SK-N-DZ (cell line): ENCODE data around the gene SPC25. TPM values are rescaled to one million over a fixed set of nuclear protein-coding genes. Genes with fewer than 3 reads are reported as not detected.
A peak's percentile ranks its signal among the peaks of the same experiment; 100 is the strongest.
"Not testable (repeated sequence)": the region's sequence is repeated elsewhere in the genome, so short reads cannot be mapped to it uniquely, and the experiment has no call there.

ENCODE experiments used
- DNase-seq: peaks from one replicate; pipeline ENCODE4 v3.0.0-alpha.2; 2015; ENCODE audit warnings: low spot score
- polyA plus RNA-seq, 2 experiments: library from polyadenylated mRNA; depleted of rRNA; stranded (reverse); fragments of >200 nt; gene quantifications; 2 replicates each; pipeline ENCODE4 v1.2.3, GENCODE V29; 2014

Gene SPC25, protein sequence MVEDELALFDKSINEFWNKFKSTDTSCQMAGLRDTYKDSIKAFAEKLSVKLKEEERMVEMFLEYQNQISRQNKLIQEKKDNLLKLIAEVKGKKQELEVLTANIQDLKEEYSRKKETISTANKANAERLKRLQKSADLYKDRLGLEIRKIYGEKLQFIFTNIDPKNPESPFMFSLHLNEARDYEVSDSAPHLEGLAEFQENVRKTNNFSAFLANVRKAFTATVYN
- polyA plus RNA-seq (2014; cell fraction: cytosol; rRNA removed) = 45.9 and 47.8 TPM in 2 replicates
- polyA plus RNA-seq (2014; cell fraction: nucleus; rRNA removed) = 19.4 and 26.6 TPM in 2 replicates

DNA sequence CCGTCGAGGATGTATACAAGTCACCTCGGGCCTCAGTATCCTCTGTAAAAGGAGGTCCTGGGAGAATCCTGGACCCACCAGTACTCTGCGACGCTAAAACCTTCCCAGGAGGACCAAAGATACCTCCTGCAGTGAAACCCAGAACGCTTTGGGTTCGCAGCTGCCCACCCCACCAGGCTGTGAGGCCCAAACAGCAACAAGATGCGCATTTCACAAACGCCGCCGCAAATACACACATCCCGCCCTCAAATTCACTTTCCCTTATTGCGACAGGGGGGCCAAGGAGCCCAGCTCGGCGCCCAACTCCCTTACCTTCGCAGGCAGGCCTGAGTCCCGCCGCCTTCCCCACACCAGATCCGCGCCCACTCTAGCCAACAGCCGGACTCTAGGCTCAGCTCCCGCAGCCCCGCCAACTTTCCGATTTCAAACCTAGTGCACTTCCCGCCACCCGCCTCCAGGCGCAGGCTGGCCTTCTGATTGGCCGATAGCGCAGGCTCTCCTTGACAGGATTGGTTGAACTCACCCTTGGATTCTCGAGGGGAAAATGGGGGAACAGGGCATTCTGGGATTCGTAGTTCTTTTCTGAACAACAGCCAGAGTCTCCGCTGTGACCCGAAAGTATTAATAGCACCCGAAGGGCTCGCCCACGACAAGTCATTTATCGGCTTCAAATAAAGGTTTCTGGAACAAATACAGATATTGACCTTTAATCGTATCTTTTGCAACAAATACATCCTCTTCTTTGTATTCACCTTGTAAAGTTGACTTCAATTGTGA, at the start of gene SPC25:
TSS of gene SPC25 (minus strand) at position 425 of the 777 bp plus-strand sequence. CDS start 911 bp downstream, outside the sequence.
- DNase-seq = peak; percentile 96

DNA sequence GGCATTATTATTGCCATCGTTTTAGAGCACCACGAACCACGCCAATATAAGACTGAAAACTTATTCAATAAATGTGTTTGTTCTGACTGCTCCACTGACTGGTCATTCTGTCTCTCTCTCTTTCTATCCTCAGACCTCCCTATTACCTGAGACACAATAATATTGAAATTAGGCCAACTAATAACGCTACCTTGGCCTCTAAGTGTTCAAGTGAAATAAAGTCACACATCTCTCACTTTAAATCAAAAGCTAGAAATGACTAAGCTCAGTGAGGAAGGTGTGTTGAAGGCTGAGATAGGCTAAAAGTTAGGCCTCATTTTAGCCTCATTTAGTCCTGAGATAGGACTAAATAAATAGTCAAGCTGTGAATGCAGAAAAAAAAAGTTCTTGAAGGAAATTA, 49.7 kb upstream of the SPC25 start:
- no peak for DNase-seq

DNA sequence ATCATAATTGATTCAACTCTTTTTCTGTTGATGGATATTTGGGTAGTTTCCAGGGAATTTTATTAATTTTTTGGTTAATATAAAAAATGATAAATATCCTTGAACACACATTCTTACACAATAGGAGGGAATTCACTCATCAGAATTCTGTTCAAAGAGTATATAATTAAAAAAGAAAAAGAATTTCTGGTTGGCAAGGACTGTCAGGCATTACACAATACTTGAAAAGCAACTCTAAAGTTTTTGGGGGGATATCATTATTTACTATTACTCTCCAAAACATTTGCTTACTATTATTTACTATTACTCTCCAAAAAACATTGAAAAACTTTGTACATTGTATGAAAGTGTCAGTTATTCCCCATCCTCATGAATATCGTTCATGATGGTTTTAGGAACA, 48.8 kb upstream of the SPC25 start:
- DNase-seq = no peak

DNA sequence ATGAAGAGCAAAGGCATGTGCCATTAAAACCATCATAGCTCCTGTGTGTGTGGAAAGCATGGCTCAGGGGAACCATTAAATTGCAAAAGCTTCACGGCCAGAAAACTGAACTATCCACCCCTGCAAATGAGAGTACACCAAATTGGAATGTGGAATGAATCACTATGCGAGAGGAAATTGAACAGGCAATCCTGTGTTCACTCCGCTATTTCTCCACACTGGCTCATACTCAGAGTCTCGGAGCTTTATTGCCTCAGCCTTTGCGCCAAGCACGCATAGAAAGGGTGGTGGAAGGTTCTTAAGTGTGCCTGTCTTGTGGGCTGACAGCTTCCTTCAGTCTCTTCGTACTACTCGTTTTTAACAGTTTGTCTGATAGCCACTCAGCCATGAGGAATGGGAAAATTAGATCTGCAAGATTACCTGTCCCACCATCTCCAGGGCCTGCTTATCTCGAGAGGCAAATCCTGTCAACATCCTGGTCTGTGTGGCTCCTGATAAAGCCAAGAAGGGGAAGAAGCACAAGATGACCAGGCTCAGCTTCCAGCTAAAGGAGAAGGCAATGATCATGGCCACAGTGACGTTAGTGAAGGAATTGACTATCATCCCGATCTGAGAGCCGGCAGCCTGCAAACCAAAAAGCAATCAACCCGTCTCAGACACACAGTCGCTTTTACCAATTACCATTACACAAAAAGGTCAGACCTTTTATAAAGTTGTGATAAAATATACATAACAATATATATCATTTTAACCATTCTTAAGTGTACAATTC, 45.8 kb upstream of the SPC25 start:
- DNase-seq = peak; percentile 75

DNA sequence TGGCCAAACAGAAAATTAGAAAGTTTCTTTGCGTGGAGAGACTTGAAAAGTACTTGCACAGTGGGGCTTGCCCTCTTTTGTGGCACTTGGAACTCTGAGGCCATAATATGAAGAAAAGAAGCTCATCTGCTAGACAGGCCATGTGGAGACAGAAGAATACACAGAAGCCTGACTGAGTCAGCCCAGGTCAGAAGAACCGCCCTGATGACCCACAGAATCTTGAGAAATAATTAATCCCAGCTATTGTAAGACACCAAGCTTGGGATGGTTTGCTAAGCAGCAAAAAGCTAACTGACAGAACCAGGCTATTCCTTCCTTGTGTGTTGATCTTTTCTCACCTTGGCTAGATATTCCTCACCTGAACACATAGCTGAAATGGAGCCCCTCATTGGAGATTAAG, 44.6 kb upstream of the SPC25 start:
- no peak for DNase-seq

DNA sequence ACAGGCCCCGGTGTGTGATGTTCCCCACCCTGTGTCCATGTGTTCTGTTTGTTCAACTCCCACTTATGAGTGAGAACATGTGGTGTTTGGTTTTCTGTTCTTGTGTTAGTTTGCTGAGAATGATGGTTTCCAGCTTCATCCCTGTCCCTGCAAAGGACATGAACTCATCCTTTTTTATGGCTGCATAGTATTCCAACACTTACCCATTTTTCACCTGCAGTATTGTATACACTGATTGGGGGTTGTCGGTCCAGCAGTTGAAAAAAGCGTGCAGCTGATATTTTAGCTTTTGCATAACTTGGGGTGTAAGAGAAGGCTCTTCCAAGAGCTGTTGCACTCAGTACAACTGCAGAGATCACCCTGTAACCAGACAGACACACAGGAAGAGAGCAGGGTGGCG, 41.9 kb upstream of the SPC25 start:
- not testable (repeated sequence) for DNase-seq

DNA sequence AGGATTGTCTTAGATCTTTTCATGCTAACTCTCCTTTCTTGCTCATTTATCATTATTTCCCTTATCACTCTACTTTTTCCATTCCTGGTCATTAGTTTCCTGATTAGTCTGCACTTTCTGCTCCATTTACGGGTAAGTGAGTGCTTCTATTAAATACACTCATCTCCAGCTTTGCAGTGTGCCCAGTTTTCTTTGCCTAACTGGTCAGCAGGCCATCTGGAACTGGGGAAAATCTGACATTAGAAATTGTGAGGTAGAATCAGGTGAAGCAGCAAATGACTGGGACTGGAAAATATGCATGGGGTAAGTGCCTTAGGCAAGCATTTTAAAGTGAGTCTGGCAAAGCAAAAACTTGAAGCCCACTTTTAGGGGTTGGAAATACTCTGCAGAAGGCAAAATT, 40.0 kb upstream of the SPC25 start:
- no peak for DNase-seq

DNA sequence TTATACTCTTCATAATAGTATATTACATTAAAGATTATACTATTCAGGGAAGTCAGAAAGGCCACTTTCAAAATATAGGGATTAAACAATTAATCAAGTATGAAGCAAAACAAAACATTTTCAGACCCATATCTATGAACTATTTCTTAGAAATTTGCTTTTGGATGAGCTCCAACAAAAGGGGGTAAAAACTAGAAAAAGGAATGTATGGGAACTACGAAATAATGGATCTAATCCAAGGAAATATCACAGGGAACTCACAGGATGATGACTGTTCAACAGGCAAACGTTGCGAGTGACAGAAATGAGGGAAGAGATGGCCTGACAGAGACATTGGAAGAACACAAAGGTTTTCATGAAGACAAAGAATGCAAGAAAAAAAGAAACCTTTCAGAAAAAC, 38.8 kb upstream of the SPC25 start:
- DNase-seq = no peak

DNA sequence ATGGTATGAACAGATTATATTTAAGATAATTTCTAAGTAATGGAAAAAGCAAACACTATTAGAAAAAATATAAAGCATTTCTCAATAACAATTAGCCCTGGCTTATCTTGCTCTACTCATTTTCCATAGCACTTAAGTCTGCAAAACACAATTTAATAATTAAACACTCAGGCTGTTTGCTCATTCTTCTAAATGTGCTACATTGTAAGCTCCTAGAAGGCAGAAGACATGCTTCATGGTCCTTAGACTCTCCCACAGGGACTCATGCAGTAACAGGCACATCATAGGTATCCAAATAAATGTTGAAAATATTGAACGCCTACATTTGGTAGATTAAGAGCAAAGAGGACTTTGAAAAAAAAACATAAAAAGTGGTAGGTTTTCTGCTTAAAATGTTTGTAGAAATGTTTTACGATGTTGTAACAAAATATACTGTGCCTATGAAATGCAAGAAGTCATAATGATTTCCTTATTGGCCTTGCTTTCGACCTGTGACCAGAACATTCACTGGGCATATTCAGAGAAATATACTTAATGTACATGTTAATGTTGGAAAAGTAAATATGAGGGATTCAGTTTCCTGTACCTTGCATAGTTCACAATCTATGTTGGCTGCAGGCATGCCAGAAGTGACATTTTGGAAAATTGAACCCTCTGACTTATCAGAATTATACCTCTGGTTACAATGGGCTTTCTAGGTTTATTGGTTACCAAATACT, 38.0 kb upstream of the SPC25 start:
- DNase-seq = no peak

DNA sequence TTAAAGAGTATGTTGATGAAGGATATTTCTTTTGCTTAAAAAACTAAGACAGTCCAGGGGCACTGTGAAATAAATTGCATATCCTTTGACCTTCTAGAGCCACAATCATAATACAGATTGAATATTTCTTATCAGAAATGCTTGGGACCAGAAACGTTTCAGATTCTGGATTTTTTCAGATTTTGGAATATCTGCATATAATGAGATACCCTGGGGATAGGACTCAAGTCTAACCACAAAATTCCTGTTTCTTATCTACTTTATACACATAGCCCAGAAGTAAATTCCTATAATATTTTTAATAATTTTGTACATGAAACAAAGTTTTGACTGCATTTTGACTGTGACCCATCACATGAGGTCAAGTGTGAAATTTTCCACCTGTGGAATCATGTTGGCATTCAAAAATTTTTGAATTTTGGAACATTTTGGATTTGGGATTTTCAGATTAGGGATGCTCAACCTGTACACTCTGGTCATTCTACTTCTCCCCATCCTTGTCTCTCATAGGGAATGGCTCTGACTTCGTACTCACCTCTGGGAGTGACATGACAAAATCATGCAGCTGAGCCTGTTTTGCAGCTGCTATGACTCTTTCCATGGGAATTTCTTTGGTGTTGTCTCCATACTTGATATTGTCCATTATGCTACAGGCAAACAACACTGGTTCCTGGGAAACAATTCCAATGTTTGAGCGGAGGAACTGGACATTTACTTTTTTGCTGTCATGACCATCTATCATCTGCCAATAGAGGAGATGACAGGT, 36.6 kb upstream of the SPC25 start:
- DNase-seq = no peak

DNA sequence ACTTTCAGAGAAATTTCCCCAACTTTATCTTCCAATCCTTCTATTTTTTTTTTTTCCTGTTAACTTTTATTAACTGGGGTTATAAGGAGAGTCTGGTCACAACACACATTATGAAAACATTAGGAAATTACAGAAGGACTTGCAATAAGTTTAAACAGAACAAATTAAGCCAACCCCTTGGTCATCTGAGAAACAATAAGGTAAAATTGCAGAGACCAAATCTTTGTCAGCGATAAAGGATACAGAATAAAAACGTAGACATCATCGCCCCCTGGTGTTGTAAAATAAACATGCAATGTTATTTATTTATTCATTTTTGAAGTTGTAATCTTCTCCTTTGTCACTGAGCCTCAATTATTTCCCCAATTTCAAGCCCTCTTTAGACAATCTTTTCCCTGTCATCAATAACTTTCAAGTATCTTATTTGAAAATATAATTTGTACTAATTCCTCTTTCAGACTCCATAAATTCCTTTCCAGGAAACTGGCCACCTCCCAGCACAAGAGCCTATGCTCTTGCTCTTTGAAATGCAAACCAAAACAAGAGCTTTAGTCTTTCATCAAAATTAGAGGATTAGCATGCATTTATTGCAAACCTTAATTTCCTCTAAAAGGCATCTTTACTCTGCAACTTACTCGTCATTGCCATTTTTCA, 30.4 kb upstream of the SPC25 start:
- peak; percentile 41 for DNase-seq

DNA sequence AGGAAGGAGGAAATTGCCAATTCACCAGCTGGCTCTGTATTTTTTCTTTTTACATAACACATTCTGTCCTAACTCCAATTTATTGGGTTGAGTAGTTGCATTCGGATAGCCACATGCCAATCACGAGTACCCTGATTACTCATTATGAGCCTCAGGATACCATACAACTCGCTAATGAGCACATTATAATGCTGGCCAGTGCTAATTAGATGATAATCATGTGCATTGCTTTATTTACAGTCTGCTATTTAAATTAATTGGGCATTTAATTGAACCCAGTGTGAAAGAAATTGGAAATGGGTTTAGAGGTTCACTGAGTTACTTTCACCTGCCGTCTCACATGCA, 26.1 kb upstream of the SPC25 start:
- DNase-seq = no peak

DNA sequence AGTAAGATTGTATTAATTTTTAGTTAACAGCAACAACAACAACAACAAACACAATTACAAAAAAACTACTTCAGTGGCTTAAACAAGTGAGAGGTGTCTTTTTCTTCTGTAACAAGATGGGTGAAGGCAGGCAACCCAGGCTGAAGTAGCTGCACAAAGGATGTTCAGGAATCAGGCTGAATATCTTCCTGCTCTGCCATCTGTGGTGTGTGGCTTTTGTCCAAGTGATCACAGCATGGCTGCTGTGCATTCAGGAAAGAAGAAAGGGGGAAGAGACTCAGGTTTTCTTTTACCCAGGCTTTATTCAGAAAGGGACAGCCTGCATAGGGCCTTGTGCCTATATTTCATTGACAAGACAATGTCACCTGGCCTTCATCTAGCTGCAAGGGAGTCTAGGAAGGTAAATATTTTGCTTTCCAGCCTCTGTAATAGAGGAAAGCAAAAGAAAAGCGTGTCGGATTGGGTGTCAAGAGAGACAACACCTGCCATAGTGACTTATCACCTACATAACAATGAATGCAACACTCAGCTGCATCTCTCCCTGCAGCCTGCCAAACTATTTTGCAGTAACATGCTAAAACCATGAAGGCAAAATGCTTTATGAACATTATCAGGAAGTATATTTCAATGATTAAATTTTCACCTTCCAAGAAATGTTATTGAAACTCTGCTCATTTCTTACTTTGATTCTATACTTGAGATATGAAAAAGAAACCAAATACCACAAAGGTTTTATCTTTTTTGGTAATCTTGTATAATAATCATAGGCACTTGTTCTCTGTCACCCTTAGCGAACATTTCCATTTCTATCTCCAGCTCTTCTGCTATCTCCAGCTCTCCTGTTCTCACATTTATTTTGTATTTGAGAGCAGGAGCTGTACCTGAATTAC, 25.5 kb upstream of the SPC25 start:
- DNase-seq = no peak

DNA sequence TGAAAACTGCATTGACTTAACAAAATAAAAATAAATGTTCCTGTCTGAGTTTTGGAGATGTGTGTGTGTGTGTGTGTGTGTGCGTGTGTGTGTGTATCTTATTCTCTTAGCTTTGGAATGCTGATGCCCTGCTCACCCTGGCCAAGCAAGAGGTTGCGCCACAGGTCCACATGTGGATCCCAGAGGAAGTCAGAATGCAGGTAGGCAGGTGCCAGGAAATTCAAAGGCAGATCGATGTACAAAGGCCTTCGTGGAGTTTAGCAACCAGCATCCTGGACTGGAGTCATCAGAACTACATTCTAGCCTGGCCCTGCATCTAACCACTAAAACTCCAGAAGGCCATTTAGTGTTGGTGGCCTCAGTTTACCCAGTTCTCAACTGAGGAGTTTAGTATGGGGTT, 23.3 kb upstream of the SPC25 start:
- DNase-seq = no peak

DNA sequence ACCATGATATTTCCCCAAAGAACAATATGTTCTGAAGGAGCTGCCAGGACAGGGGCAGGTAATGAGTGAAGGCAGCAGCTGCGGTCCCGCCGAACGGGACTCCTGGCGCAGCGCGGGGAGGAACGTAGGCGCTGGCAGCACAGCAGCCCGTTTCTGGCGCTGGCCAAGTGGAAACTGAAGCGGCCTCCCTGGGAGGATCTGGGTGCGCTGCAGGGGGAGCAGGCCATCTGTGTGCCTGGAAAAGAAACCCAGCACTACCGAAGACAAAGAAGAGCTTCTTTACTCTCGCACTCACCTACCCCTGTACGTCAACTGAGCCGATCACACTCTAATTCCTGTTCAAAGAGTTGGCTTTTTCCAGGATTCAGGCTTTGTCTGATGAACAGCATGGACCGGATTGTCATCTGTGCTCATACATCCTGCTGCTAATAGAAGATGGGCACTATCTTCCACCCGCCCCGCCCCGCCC, 22.7 kb upstream of the SPC25 start:
- DNase-seq = peak; percentile 70

DNA sequence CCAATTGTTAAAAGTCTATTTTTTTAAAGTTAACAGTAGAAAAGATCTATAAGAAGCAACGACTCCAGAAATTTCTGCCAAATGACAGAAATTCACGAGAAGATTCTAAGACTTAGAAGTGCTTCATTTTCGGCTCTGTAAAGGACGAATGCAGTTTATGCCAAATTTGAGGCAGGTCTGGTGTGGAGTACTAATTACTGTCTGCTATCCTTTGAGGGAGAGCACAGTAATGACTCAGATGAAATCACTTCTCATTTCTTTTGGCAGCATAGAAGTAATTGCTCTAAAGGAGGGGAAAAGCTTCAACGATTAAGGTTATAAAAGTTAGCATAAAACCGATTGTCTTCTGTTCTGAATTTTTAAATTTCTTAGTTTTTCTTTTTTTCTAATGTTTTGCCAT, 22.2 kb upstream of the SPC25 start:
- no peak for DNase-seq

DNA sequence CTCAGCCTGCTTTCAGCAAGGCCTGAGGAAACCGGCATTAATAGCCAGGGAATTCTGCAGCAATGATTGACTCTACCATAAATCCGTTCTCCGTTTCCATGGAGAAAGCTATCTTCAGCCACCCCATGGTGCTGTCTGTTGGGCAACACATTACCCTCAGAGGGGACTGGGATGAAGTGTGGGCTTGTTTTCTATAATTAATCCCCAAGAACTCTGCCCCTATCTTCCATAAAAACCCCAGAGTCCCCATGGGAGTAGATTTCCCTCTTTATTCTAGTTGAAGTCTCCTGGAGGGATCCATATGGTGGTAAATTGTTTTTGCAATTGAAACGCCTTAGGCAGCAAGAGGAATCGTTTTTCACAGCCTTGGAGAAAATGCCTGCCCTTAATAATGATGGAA, 20.1 kb upstream of the SPC25 start:
- no peak for DNase-seq

DNA sequence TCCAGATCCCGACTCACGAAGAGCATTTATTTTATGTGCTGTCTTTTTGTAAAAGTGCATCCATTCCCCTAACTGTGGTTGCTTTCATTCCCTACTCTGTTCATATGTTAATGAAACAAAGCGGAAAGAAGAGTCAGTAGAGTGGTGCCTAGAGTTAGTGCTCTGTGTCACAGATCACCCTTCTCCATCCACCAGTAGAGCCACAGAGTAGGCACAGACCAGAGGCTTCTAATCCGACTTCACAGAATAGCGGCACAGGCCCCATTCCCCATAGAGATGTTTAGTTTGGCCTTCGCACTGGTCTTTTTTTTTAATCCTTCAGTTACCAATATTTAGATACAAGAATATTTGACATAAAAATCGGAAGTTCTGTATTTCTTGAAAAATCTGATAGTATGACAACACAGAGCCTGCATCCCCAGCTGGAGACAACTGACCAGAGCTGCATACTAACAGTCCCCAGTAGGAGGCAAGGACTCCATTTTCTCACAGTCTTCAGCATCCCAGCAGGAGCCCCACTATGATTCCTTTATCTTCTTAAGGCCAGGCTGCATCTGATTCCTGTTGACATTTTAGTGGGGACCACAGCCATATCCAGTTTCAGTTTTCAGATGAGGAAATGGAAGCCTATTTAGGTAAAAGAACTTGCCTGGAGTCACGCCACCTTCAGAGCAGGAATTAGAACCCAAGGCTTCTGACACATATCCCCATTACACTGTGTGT, 17.9 kb upstream of the SPC25 start:
- DNase-seq = no peak

DNA sequence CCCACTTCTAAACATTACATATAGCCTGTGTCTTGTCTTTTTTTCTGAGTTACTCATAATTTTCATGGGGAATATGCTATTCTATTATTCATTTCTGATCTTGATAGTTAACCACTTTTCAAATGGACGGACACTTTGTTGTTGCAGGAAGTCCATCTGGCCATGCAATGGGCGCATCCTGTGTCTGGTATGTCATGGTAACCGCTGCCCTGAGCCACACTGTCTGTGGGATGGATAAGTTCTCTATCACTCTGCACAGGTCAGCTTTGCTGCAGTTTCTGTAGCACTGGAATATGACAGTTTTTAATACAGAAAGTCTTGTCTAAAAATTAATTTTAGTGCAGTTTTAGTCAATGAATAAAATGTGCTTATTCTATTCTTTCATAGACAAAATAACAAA, 14.1 kb upstream of the SPC25 start:
- no peak for DNase-seq
